HG02840 (cell line): ENCODE measurements around the gene BCAP29.

ENCODE experiments used
- ATAC-seq: cut with Tn5 transposase; IDR thresholded peaks from one replicate; pipeline ENCODE4 v1.9.1; 2021; ENCODE audit warnings: mild to moderate bottlenecking, moderate library complexity, moderate number of reproducible peaks; ENCODE audit not compliant: unreplicated experiment, low FRiP score

Gene BCAP29

GRCh38 chr7:107581387-107582013, 1.5 kb downstream of the BCAP29 start:
- no peak for ATAC-seq

GRCh38 chr7:107582875-107583274, 2.8 kb downstream of the BCAP29 start:
- no peak for ATAC-seq

GRCh38 chr7:107584716-107585115, 4.7 kb downstream of the BCAP29 start:
- ATAC-seq = no peak

GRCh38 chr7:107588529-107589130, 8.6 kb downstream of the BCAP29 start:
- ATAC-seq = no peak

GRCh38 chr7:107591421-107591820, 11.4 kb downstream of the BCAP29 start:
- no peak for ATAC-seq

- ATAC-seq = no peak
Observed at GRCh38 chr7:107592361-107593024, 12.4 kb downstream of the BCAP29 start.

- no peak for ATAC-seq
Observed at GRCh38 chr7:107593025-107593410, 13.0 kb downstream of the BCAP29 start.

GRCh38 chr7:107594961-107595737, 15.1 kb downstream of the BCAP29 start:
- no peak for ATAC-seq

GRCh38 chr7:107596881-107597581, 17.0 kb downstream of the BCAP29 start:
- ATAC-seq = no peak

- no peak for ATAC-seq
Observed at GRCh38 chr7:107597582-107597916, 17.5 kb downstream of the BCAP29 start.

GRCh38 chr7:107597953-107598352, 17.9 kb downstream of the BCAP29 start:
- ATAC-seq = no peak

- no peak for ATAC-seq
Observed at GRCh38 chr7:107599262-107599661, 19.2 kb downstream of the BCAP29 start.

GRCh38 chr7:107600816-107601215, 20.8 kb downstream of the BCAP29 start:
- ATAC-seq = no peak

GRCh38 chr7:107605218-107605815, 25.3 kb downstream of the BCAP29 start:
- no peak for ATAC-seq

GRCh38 chr7:107606303-107606702, 26.3 kb downstream of the BCAP29 start:
- ATAC-seq = no peak

- ATAC-seq = no peak
Observed at GRCh38 chr7:107609811-107610261, 29.8 kb downstream of the BCAP29 start.

- ATAC-seq = no peak
Observed at GRCh38 chr7:107610323-107610722, 30.3 kb downstream of the BCAP29 start.

GRCh38 chr7:107613439-107613838, 33.4 kb downstream of the BCAP29 start:
- no peak for ATAC-seq

- no peak for ATAC-seq
Observed at GRCh38 chr7:107613948-107614347, 33.9 kb downstream of the BCAP29 start.

- no peak for ATAC-seq
Observed at GRCh38 chr7:107614425-107614824, 34.4 kb downstream of the BCAP29 start.
